Neuronal stem cell (in vitro differentiated cells): Measurements from ENCODE around the gene GGCX.
A peak's percentile ranks its signal among the peaks of the same experiment; 100 is the strongest.

Experiments used
- DNase-seq: peaks from one replicate; pipeline ENCODE4 v3.0.0-alpha.2; 2013; ENCODE audit warnings: low spot score
- H2AFZ ChIP-seq: one replicate; pipeline ENCODE4 v1.6.1; 2013; ENCODE audit warnings: mild to moderate bottlenecking, low read length, inconsistent platforms
- H2AK5ac ChIP-seq: 2 replicates; pipeline ENCODE4 v1.6.1; 2013; ENCODE audit warnings: low read depth, mild to moderate bottlenecking, inconsistent platforms, low read length, moderate library complexity, mixed read lengths
- H2BK120ac ChIP-seq: 2 replicates; pipeline ENCODE4 v1.6.1; 2013; ENCODE audit warnings: low read depth, mild to moderate bottlenecking, inconsistent platforms, low read length, moderate library complexity, mixed read lengths
- H2BK12ac ChIP-seq: one replicate; pipeline ENCODE4 v1.6.1; 2013; ENCODE audit warnings: low read length, inconsistent platforms
- H2BK15ac ChIP-seq: 2 replicates; pipeline ENCODE4 v1.6.1; 2013; ENCODE audit warnings: mild to moderate bottlenecking, low read length, inconsistent platforms, mixed read lengths
- H2BK5ac ChIP-seq: one replicate; pipeline ENCODE4 v1.6.1; 2013; ENCODE audit warnings: inconsistent platforms, mild to moderate bottlenecking, low read length, moderate library complexity
- H3K14ac ChIP-seq: one replicate; pipeline ENCODE4 v1.6.1; 2013; ENCODE audit warnings: low read length, inconsistent platforms
- H3K18ac ChIP-seq: 2 replicates; pipeline ENCODE4 v1.6.1; 2013; ENCODE audit warnings: low read length, inconsistent platforms
- H3K23ac ChIP-seq: 2 replicates; pipeline ENCODE4 v1.6.1; 2013; ENCODE audit warnings: low read depth, mild to moderate bottlenecking, mixed read lengths, low read length, inconsistent platforms; ENCODE audit not compliant: poor library complexity
- H3K27ac ChIP-seq: replicated peaks from 3 replicates; pipeline ENCODE4 v1.5.1; 2013; ENCODE audit warnings: low read length, inconsistent platforms
- H3K27me3 ChIP-seq, 3 experiments: 2 replicates each; pipeline ENCODE4 v1.6.1; 2013; ENCODE audit warnings: low read length in 3 of 3, mild to moderate bottlenecking in 2 of 3, inconsistent platforms in 1 of 3, low read depth in 1 of 3, mixed read lengths in 1 of 3, moderate library complexity in 1 of 3; ENCODE audit not compliant: control insufficient read depth in 3 of 3, insufficient read depth in 3 of 3
- H3K36me3 ChIP-seq, 2 donors: replicated peaks in 1 of 2; 2 replicates each; pipeline ENCODE4 v1.6.1; 2013; ENCODE audit warnings: low read length in 2 of 2; ENCODE audit not compliant: control insufficient read depth in 2 of 2, insufficient read depth in 2 of 2
- H3K4ac ChIP-seq: 2 replicates; pipeline ENCODE4 v1.6.1; 2013; ENCODE audit warnings: inconsistent platforms, mild to moderate bottlenecking, low read length, moderate library complexity
- H3K4me1 ChIP-seq, 2 donors: 1 replicate in 1 of 2; 2 replicates in 1 of 2; pipeline ENCODE4 v1.6.1; 2013; ENCODE audit warnings: low read length in 2 of 2, low read depth in 1 of 2; ENCODE audit not compliant: control insufficient read depth in 2 of 2, insufficient read depth in 1 of 2
- H3K4me2 ChIP-seq: one replicate; pipeline ENCODE4 v1.6.1; 2013; ENCODE audit warnings: mild to moderate bottlenecking, low read length, inconsistent platforms; ENCODE audit not compliant: insufficient read depth, poor library complexity, severe bottlenecking
- H3K4me3 ChIP-seq, 2 donors: 2 replicates each; pipeline ENCODE4 v1.5.1; 2013; ENCODE audit warnings: low read length in 2 of 2, mild to moderate bottlenecking in 2 of 2, inconsistent platforms in 1 of 2, moderate library complexity in 1 of 2
- H3K79me1 ChIP-seq: one replicate; pipeline ENCODE4 v1.6.1; 2013; ENCODE audit warnings: low read depth, mild to moderate bottlenecking, inconsistent platforms, low read length, moderate library complexity
- H3K9ac ChIP-seq: one replicate; pipeline ENCODE4 v1.6.1; 2013; ENCODE audit warnings: mild to moderate bottlenecking, low read depth, low read length, inconsistent platforms; ENCODE audit not compliant: poor library complexity
- H3K9me3 ChIP-seq, 2 donors: replicated peaks in 1 of 2; 2 replicates each; pipeline versions ENCODE3 to v1.6.1; 2013; ENCODE audit warnings: low read length in 2 of 2, mild to moderate bottlenecking in 2 of 2, inconsistent platforms in 1 of 2, low read depth in 1 of 2, mixed read lengths in 1 of 2, moderate library complexity in 1 of 2; ENCODE audit not compliant: control insufficient read depth in 2 of 2, insufficient read depth in 1 of 2
- H4K8ac ChIP-seq: one replicate; pipeline ENCODE4 v1.6.1; 2013; ENCODE audit warnings: low read depth, mild to moderate bottlenecking, inconsistent platforms, low read length, moderate library complexity
- H4K91ac ChIP-seq: one replicate; pipeline ENCODE4 v1.6.1; 2013; ENCODE audit warnings: low read length, low read depth, mild to moderate bottlenecking, inconsistent platforms; ENCODE audit not compliant: poor library complexity
- WGBS, 2 donors: extraction: QIAGEN DNeasy Blood & Tissue Kit; methylation state at CpG; one replicate each; pipeline ENCODE4 v1.1.7; 2013; ENCODE audit warnings: missing lambda C conversion rate in 2 of 2, mixed read lengths in 1 of 2; ENCODE audit not compliant: insufficient read length in 2 of 2, insufficient replicate concordance in 1 of 2; ENCODE audit errors: extremely low coverage in 2 of 2; 5-methylcytosine and 5-hydroxymethylcytosine counted together

The GGCX gene

GRCh38 chr2:85505551-85506238, 55.6 kb downstream of the GGCX start:
- H4K91ac ChIP-seq: no peak overlapping the region
- H2BK12ac ChIP-seq: no peak overlapping the region
- H3K23ac ChIP-seq: no peak overlapping the region
- no peak overlapping the region for H2AK5ac ChIP-seq
- H3K9me3 ChIP-seq: no peaks in the 10 kb centered on the region
- no peak overlapping the region for H3K14ac ChIP-seq
- no peaks in the 10 kb centered on the region for H3K79me1 ChIP-seq
- peak overlapping the region; percentile 83 for H4K8ac ChIP-seq
- H3K36me3 ChIP-seq: no peaks in the 10 kb centered on the region
- no peak overlapping the region for H3K27ac ChIP-seq
- H2BK120ac ChIP-seq: no peak overlapping the region
- H2BK5ac ChIP-seq: no peak overlapping the region
- H2BK15ac ChIP-seq: no peak overlapping the region
- WGBS, 2 donors: no CpG with 5 or more reads among the region's 10 CpGs
- H3K9ac ChIP-seq: no peak overlapping the region
- no peaks in the 10 kb centered on the region for H3K4me1 ChIP-seq
- peaks cover 0 to 15% (median 0%) of the 10 kb centered on the region in 3 experiments for H3K27me3 ChIP-seq
- peak overlapping the region in 1 of 2 donors; percentile 17 for H3K4me3 ChIP-seq
- no peak overlapping the region for H3K4ac ChIP-seq
- no peak for DNase-seq
- no peak overlapping the region for H2AFZ ChIP-seq
- H3K4me2 ChIP-seq: no peak overlapping the region
- no peak overlapping the region for H3K18ac ChIP-seq

GRCh38 chr2:85504778-85505261, 56.5 kb downstream of the GGCX start:
- no peaks in the 10 kb centered on the region for H3K4me1 ChIP-seq
- no peak overlapping the region for H3K4ac ChIP-seq
- no peak overlapping the region for H3K4me2 ChIP-seq
- H2BK5ac ChIP-seq: no peak overlapping the region
- H3K23ac ChIP-seq: peak overlapping the region; percentile 18
- no peak overlapping the region for H4K8ac ChIP-seq
- H3K27me3 ChIP-seq: peaks cover 0 to 15% (median 0%) of the 10 kb centered on the region in 3 experiments
- no peak for DNase-seq
- H2BK12ac ChIP-seq: no peak overlapping the region
- no peaks in the 10 kb centered on the region for H3K79me1 ChIP-seq
- H2BK120ac ChIP-seq: no peak overlapping the region
- no peak overlapping the region for H3K9ac ChIP-seq
- H3K36me3 ChIP-seq: no peaks in the 10 kb centered on the region
- no peak overlapping the region for H2AK5ac ChIP-seq
- H2BK15ac ChIP-seq: no peak overlapping the region
- H4K91ac ChIP-seq: no peak overlapping the region
- no peak overlapping the region for H3K27ac ChIP-seq
- no peak overlapping the region for H3K4me3 ChIP-seq
- H2AFZ ChIP-seq: no peak overlapping the region
- no peak overlapping the region for H3K18ac ChIP-seq
- peak overlapping the region; percentile 61 for H3K14ac ChIP-seq
- H3K9me3 ChIP-seq: no peaks in the 10 kb centered on the region
- WGBS, 2 donors: no CpG with 5 or more reads among the region's 3 CpGs

- Histone ChIP-seq H3K9ac (no peak overlapping the region), H3K4me3 (no peak overlapping the region), H3K18ac (no peak overlapping the region), H2BK15ac (no peak overlapping the region), H3K4me1 (no peaks in the 10 kb centered on the region), H3K9me3 (no peaks in the 10 kb centered on the region), H3K14ac (no peak overlapping the region), H3K23ac (no peak overlapping the region), H4K8ac (no peak overlapping the region), H3K36me3 (no peaks in the 10 kb centered on the region), H3K79me1 (no peaks in the 10 kb centered on the region), H2AFZ (no peak overlapping the region), H2AK5ac (no peak overlapping the region), H2BK5ac (no peak overlapping the region), H4K91ac (no peak overlapping the region), H2BK120ac (no peak overlapping the region), H3K4ac (no peak overlapping the region), H3K27me3 (peaks cover 0 to 15% (median 0%) of the 10 kb centered on the region in 3 experiments), H3K27ac (no peak overlapping the region), H2BK12ac (no peak overlapping the region), H3K4me2 (no peak overlapping the region)
- no peak for DNase-seq
- no CpG with 5 or more reads among the region's 18 CpGs for WGBS, 2 donors
Observed at GRCh38 chr2:85503851-85504777, 57.2 kb downstream of the GGCX start.
